Skin of body (tissue), 2 donors: ENCODE results near the gene SDR42E2. TPM values are rescaled to one million over a fixed set of nuclear protein-coding genes. Genes with fewer than 3 reads are reported as not detected.
"Not testable (repeated sequence)": the region's sequence is repeated elsewhere in the genome, so short reads cannot be mapped to it uniquely, and the experiment has no call there.

Experiments used
- DNase-seq: peaks from one replicate; lab custom pipeline; 2025; lab: John Stamatoyannopoulos, UW
- total RNA-seq: library from RNA; depleted of rRNA; stranded (reverse); fragments of >200 nt; gene quantifications from one replicate; pipeline ENCODE4 v1.2.3, GENCODE V29; 2014

SDR42E2 gene
- total RNA-seq: not detected

- no peak for DNase-seq
Observed at GRCh38 chr16:22161999-22162655, at the start of gene SDR42E2. SDR42E2 (plus strand) TSS chr16:22162506; CDS start chr16:22165583, 3,077 bp downstream.

- DNase-seq: no peak
Observed at GRCh38 chr16:22116095-22116700, 46.1 kb upstream of the SDR42E2 start.

GRCh38 chr16:22117609-22118008, 44.7 kb upstream of the SDR42E2 start:
- DNase-seq: no peak

- DNase-seq: no peak
Observed at GRCh38 chr16:22120440-22120839, 41.9 kb upstream of the SDR42E2 start.

GRCh38 chr16:22122239-22122638, 40.1 kb upstream of the SDR42E2 start:
- no peak for DNase-seq

- DNase-seq: no peak
Observed at GRCh38 chr16:22123146-22123545, 39.2 kb upstream of the SDR42E2 start.

- no peak for DNase-seq
Observed at GRCh38 chr16:22123759-22124490, 38.4 kb upstream of the SDR42E2 start.

- no peak for DNase-seq
Observed at GRCh38 chr16:22124583-22125284, 37.6 kb upstream of the SDR42E2 start.

- DNase-seq: no peak
Observed at GRCh38 chr16:22126037-22126558, 36.2 kb upstream of the SDR42E2 start.

GRCh38 chr16:22128537-22128936, 33.8 kb upstream of the SDR42E2 start:
- DNase-seq: not testable (repeated sequence)

- DNase-seq: no peak
Observed at GRCh38 chr16:22130528-22130927, 31.8 kb upstream of the SDR42E2 start.

GRCh38 chr16:22132801-22133200, 29.5 kb upstream of the SDR42E2 start:
- no peak for DNase-seq

GRCh38 chr16:22138482-22138881, 23.8 kb upstream of the SDR42E2 start:
- no peak for DNase-seq

GRCh38 chr16:22139008-22139407, 23.3 kb upstream of the SDR42E2 start:
- no peak for DNase-seq

- DNase-seq: no peak
Observed at GRCh38 chr16:22139732-22140131, 22.6 kb upstream of the SDR42E2 start.

- no peak for DNase-seq
Observed at GRCh38 chr16:22141767-22142166, 20.5 kb upstream of the SDR42E2 start.

GRCh38 chr16:22144520-22144919, 17.8 kb upstream of the SDR42E2 start:
- no peak for DNase-seq

- no peak for DNase-seq
Observed at GRCh38 chr16:22147853-22148252, 14.5 kb upstream of the SDR42E2 start.

GRCh38 chr16:22151246-22151998, 10.9 kb upstream of the SDR42E2 start:
- DNase-seq: no peak

- DNase-seq: no peak
Observed at GRCh38 chr16:22152316-22152715, 10.0 kb upstream of the SDR42E2 start.

GRCh38 chr16:22153078-22153477, 9.2 kb upstream of the SDR42E2 start:
- not testable (repeated sequence) for DNase-seq
